Activated CD4-positive, CD25-positive, alpha-beta regulatory T cell treated with anti-CD3 and anti-CD28 coated beads, Interleukin-2, amount 50 U/mL, for 16 hours (primary cell): Measurements from ENCODE around the gene LZTS2.
"Not testable (repeated sequence)": the region's sequence is repeated elsewhere in the genome, so short reads cannot be mapped to it uniquely, and the experiment has no call there.

Experiments used
- DNase-seq: peaks from one replicate; pipeline ENCODE4 v3.0.0-alpha.2; 2020; ENCODE audit warnings: low read depth, low spot score

Gene LZTS2

GRCh38 chr10:101031128-101031795 is 31.7 kb downstream of the LZTS2 start, which contains the start of the genes PDZD7 and SFXN3:
PDZD7 (minus strand) TSS chr10:101031129; CDS start chr10:101030219, 910 bp downstream.
SFXN3 (plus strand) TSS chr10:101031234; CDS start chr10:101034695, 3,461 bp downstream.
- DNase-seq: peak; percentile 83

- peak; percentile 63 for DNase-seq
These were observed 32.4 kb downstream of the LZTS2 start for GRCh38 chr10:101031796-101032636.

- DNase-seq: no peak
These were observed 33.1 kb downstream of the LZTS2 start for GRCh38 chr10:101032637-101033224.

GRCh38 chr10:101033276-101033675 is 33.7 kb downstream of the LZTS2 start:
- no peak for DNase-seq

- not testable (repeated sequence) for DNase-seq
These were observed 34.8 kb downstream of the LZTS2 start for GRCh38 chr10:101034404-101034803.

- DNase-seq: no peak
These were observed 35.7 kb downstream of the LZTS2 start for GRCh38 chr10:101035314-101035713.

GRCh38 chr10:101035916-101036702 is 36.5 kb downstream of the LZTS2 start:
- DNase-seq: no peak

- no peak for DNase-seq
These were observed 37.1 kb downstream of the LZTS2 start for GRCh38 chr10:101036726-101037125.

- DNase-seq: no peak
These were observed 38.9 kb downstream of the LZTS2 start for GRCh38 chr10:101038484-101038883.

- no peak for DNase-seq
These were observed 40.5 kb downstream of the LZTS2 start for GRCh38 chr10:101040061-101040460.

- no peak for DNase-seq
These were observed 41.2 kb downstream of the LZTS2 start for GRCh38 chr10:101040851-101041250.

- peak; percentile 53 for DNase-seq
These were observed 41.7 kb downstream of the LZTS2 start for GRCh38 chr10:101041252-101041761.

- DNase-seq: no peak
These were observed 42.5 kb downstream of the LZTS2 start for GRCh38 chr10:101042118-101042517.

- peak; percentile 61 for DNase-seq
These were observed 43.2 kb downstream of the LZTS2 start for GRCh38 chr10:101042667-101043362.

- DNase-seq: no peak
These were observed 43.7 kb downstream of the LZTS2 start for GRCh38 chr10:101043363-101043707.

- no peak for DNase-seq
These were observed 44.5 kb downstream of the LZTS2 start for GRCh38 chr10:101044117-101044516.

- DNase-seq: no peak
These were observed 47.0 kb downstream of the LZTS2 start for GRCh38 chr10:101046332-101047238.

- no peak for DNase-seq
These were observed 47.7 kb downstream of the LZTS2 start for GRCh38 chr10:101047268-101047667.

- DNase-seq: no peak
These were observed 48.6 kb downstream of the LZTS2 start for GRCh38 chr10:101047961-101048892.
